ENCODE results near the gene ADARB2.

- TF ChIP-seq EZH2 (IDR thresholded peaks at IDR 0.05; ENCODE audit: insufficient read depth, poor library complexity, severe bottlenecking) (no peak), EZH2phosphoT487 (IDR thresholded peaks at IDR 0.05; ENCODE audit: insufficient read depth, low read depth) (no peak)
Measured at GRCh38 chr10:1273372-1274105, 463.8 kb downstream of the ADARB2 start.
